ENCODE data around the gene KRTAP5-11.

DNA sequence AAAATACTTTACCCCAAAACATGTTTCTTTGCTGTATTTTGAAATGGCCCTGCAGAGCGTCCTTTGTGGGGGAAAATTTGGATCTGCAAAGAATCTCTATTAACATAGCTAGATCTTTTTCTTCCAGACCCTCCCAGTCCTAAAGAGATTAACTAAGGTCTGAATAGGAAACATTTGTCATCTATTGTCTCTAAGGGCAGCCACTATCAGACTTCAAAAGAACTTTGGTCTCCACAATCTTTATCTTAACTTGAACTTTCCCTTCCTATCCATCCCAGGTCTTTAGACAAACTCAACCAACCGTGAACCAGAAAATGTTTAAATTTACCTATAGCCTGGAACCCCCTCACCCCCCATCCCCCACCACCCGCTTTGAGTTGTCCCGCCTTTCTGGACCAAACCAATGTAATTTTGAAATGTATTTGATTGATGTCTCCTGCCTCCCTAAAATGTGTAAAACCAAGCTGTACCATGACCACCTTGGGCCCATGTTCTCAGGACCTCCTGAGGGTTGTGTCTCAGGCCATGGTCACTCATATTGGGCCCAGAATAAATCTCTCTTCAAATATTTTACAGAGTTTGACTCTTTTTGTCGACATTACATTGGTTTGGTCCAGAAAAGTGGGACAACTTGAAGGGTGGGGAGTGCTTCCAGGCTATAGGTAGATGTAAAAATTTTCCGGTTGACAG, 38.0 kb downstream of the KRTAP5-11 start:
- TF ChIP-seq, protein P1, sequence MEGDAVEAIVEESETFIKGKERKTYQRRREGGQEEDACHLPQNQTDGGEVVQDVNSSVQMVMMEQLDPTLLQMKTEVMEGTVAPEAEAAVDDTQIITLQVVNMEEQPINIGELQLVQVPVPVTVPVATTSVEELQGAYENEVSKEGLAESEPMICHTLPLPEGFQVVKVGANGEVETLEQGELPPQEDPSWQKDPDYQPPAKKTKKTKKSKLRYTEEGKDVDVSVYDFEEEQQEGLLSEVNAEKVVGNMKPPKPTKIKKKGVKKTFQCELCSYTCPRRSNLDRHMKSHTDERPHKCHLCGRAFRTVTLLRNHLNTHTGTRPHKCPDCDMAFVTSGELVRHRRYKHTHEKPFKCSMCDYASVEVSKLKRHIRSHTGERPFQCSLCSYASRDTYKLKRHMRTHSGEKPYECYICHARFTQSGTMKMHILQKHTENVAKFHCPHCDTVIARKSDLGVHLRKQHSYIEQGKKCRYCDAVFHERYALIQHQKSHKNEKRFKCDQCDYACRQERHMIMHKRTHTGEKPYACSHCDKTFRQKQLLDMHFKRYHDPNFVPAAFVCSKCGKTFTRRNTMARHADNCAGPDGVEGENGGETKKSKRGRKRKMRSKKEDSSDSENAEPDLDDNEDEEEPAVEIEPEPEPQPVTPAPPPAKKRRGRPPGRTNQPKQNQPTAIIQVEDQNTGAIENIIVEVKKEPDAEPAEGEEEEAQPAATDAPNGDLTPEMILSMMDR (IDR thresholded peaks at IDR 0.05; ENCODE audit: low read depth, low read length) = no peak
- no peak for TF ChIP-seq POLR2A (IDR thresholded peaks at IDR 0.05; ENCODE audit: extremely low read depth, insufficient read length)
- TF ChIP-seq MAX (IDR thresholded peaks at IDR 0.05; ENCODE audit: low read depth, low read length) = no peak
- TF ChIP-seq MYC (IDR thresholded peaks at IDR 0.05; ENCODE audit: low read depth, low read length) = no peak
